ENCODE data around the gene PLAAT4.

GRCh38 chr11:63494975-63495374 lies 41.6 kb upstream of the PLAAT4 start:
- no peak for TF ChIP-seq POLR2A (IDR thresholded peaks at IDR 0.05; ENCODE audit: extremely low read depth, insufficient read length)
- TF ChIP-seq CTCF (IDR thresholded peaks at IDR 0.05; ENCODE audit: low read depth, low read length): no peak
- no peak for TF ChIP-seq MYC (IDR thresholded peaks at IDR 0.05; ENCODE audit: low read depth, low read length)
